H9 (cell line): ENCODE measurements around the gene PCYT1A. TPM values are rescaled to one million over a fixed set of nuclear protein-coding genes. Genes with fewer than 3 reads are reported as not detected.

Experiments used
- DNase-seq: peaks from one replicate; pipeline ENCODE4 v3.0.0-alpha.2; 2017
- H2AFZ ChIP-seq: one replicate; pipeline ENCODE4 v1.6.1; 2013; ENCODE audit warnings: mild to moderate bottlenecking, low read length, control low read depth, moderate library complexity
- H2AK5ac ChIP-seq: 2 replicates; pipeline ENCODE4 v1.6.1; 2013; ENCODE audit warnings: low read length, control low read depth, mixed read lengths; ENCODE audit not compliant: insufficient read length
- H2BK120ac ChIP-seq: one replicate; pipeline ENCODE4 v1.6.1; 2013; ENCODE audit warnings: low read depth, mild to moderate bottlenecking, low read length, control low read depth, inconsistent platforms; ENCODE audit not compliant: poor library complexity, severe bottlenecking
- H2BK12ac ChIP-seq: 2 replicates; pipeline ENCODE4 v1.6.1; 2013; ENCODE audit warnings: low read length, control low read depth, mixed read lengths, low read depth; ENCODE audit not compliant: insufficient read length
- H2BK15ac ChIP-seq: 2 replicates; pipeline ENCODE4 v1.6.1; 2013; ENCODE audit warnings: low read depth, low read length, control low read depth
- H2BK20ac ChIP-seq: one replicate; pipeline ENCODE4 v1.6.1; 2013; ENCODE audit warnings: low read depth, mild to moderate bottlenecking, low read length, control low read depth, inconsistent platforms; ENCODE audit not compliant: poor library complexity, severe bottlenecking
- H2BK5ac ChIP-seq: 2 replicates; pipeline ENCODE4 v1.6.1; 2013; ENCODE audit warnings: low read length, control low read depth, mixed read lengths; ENCODE audit not compliant: insufficient read length
- H3K14ac ChIP-seq: 2 replicates; pipeline ENCODE4 v1.6.1; 2013; ENCODE audit warnings: low read length, control low read depth; ENCODE audit not compliant: insufficient read depth
- H3K18ac ChIP-seq: 2 replicates; pipeline ENCODE4 v1.6.1; 2013; ENCODE audit warnings: low read depth, mild to moderate bottlenecking, mixed read lengths, low read length, control low read depth; ENCODE audit not compliant: insufficient read length
- H3K23ac ChIP-seq: 2 replicates; pipeline ENCODE4 v1.6.1; 2013; ENCODE audit warnings: low read length, control low read depth, mixed read lengths, low read depth; ENCODE audit not compliant: insufficient read length
- H3K23me2 ChIP-seq: 2 replicates; pipeline ENCODE4 v1.6.1; 2013; ENCODE audit warnings: low read depth, mild to moderate bottlenecking, mixed read lengths, low read length, control low read depth; ENCODE audit not compliant: insufficient read length, poor library complexity, severe bottlenecking
- H3K27ac ChIP-seq: 2 replicates; pipeline ENCODE4 v1.5.1; 2013; ENCODE audit warnings: low read length, control low read depth, mixed read lengths, low read depth; ENCODE audit not compliant: insufficient read length
- H3K27me3 ChIP-seq: 2 replicates; pipeline ENCODE4 v1.6.1; 2013; ENCODE audit warnings: low read length, control low read depth, inconsistent platforms; ENCODE audit not compliant: insufficient read depth
- H3K4ac ChIP-seq: 2 replicates; pipeline ENCODE4 v1.6.1; 2013; ENCODE audit warnings: low read depth, mild to moderate bottlenecking, control low read depth, inconsistent platforms, low read length, moderate library complexity
- H3K4me1 ChIP-seq: 2 replicates; pipeline ENCODE4 v1.6.1; 2013; ENCODE audit warnings: low read length, control low read depth, inconsistent platforms; ENCODE audit not compliant: insufficient read depth
- H3K4me2 ChIP-seq: 2 replicates; pipeline ENCODE4 v1.6.1; 2013; ENCODE audit warnings: low read length, control low read depth, mixed read lengths; ENCODE audit not compliant: insufficient read length, insufficient read depth
- H3K56ac ChIP-seq: 2 replicates; pipeline ENCODE4 v1.6.1; 2013; ENCODE audit warnings: low read depth, mild to moderate bottlenecking, mixed read lengths, low read length, control low read depth; ENCODE audit not compliant: insufficient read length
- H3K79me1 ChIP-seq: 2 replicates; pipeline ENCODE4 v1.6.1; 2013; ENCODE audit warnings: low read depth, mild to moderate bottlenecking, moderate library complexity, low read length, control low read depth, inconsistent platforms; ENCODE audit not compliant: insufficient read depth, poor library complexity, severe bottlenecking
- H3K79me2 ChIP-seq: 2 replicates; pipeline ENCODE4 v1.6.1; 2013; ENCODE audit warnings: low read length, control low read depth, inconsistent platforms; ENCODE audit not compliant: insufficient read depth
- H3K9ac ChIP-seq: 2 replicates; pipeline ENCODE4 v1.6.1; 2013; ENCODE audit warnings: low read length, control low read depth, mixed read lengths; ENCODE audit not compliant: insufficient read length; ENCODE audit errors: extremely low read depth
- H3K9me3 ChIP-seq: one replicate; pipeline ENCODE4 v1.6.1; 2013; ENCODE audit warnings: low read depth, low read length, inconsistent platforms; ENCODE audit not compliant: control insufficient read depth
- H3T11ph ChIP-seq: one replicate; pipeline ENCODE4 v1.6.1; 2013; ENCODE audit warnings: mild to moderate bottlenecking, low read length, control low read depth, inconsistent platforms
- H4K20me1 ChIP-seq: one replicate; pipeline ENCODE4 v1.6.1; 2013; ENCODE audit not compliant: control insufficient read depth, insufficient read length, insufficient read depth
- H4K5ac ChIP-seq: 2 replicates; pipeline ENCODE4 v1.6.1; 2013; ENCODE audit warnings: low read depth, mild to moderate bottlenecking, mixed read lengths, low read length, control low read depth; ENCODE audit not compliant: insufficient read length
- H4K8ac ChIP-seq: replicated peaks from 2 replicates; pipeline ENCODE4 v1.6.1; 2013; ENCODE audit warnings: low read length, control low read depth, mixed read lengths, low read depth; ENCODE audit not compliant: insufficient read length
- H4K91ac ChIP-seq: 2 replicates; pipeline ENCODE4 v1.6.1; 2013; ENCODE audit warnings: low read depth, mild to moderate bottlenecking, moderate library complexity, mixed read lengths, low read length, control low read depth; ENCODE audit not compliant: insufficient read length
- H3K27ac Mint-ChIP-seq, 3 experiments: 2 replicates in 2 of 3; 3 replicates in 1 of 3; pipeline ENCODE4 v1.8.0; 2020 to 2021; ENCODE audit warnings: mixed read lengths in 3 of 3, mild to moderate bottlenecking in 1 of 3, moderate library complexity in 1 of 3
- H3K27me3 Mint-ChIP-seq: 2 replicates; pipeline ENCODE4 v1.8.0; 2021; ENCODE audit warnings: low read depth, mild to moderate bottlenecking, moderate library complexity, mixed read lengths
- H3K36me3 Mint-ChIP-seq, 3 experiments: 2 replicates in 2 of 3; 3 replicates in 1 of 3; pipeline ENCODE4 v1.8.0; 2020 to 2021; ENCODE audit warnings: low read depth in 3 of 3, mixed read lengths in 3 of 3; ENCODE audit not compliant: insufficient read depth in 1 of 3
- H3K4me1 Mint-ChIP-seq, 2 experiments: 2 replicates each; pipeline ENCODE4 v1.8.0; 2020; ENCODE audit warnings: mixed read lengths in 2 of 2
- H3K4me3 Mint-ChIP-seq, 2 experiments: 2 replicates in 1 of 2; 3 replicates in 1 of 2; pipeline ENCODE4 v1.8.0; 2020 to 2021; ENCODE audit warnings: mild to moderate bottlenecking in 2 of 2, mixed read lengths in 2 of 2, moderate library complexity in 1 of 2
- H3K9me3 Mint-ChIP-seq, 2 experiments: 2 replicates in 1 of 2; 3 replicates in 1 of 2; pipeline ENCODE4 v1.8.0; 2020; ENCODE audit warnings: mild to moderate bottlenecking in 2 of 2, mixed read lengths in 2 of 2, moderate library complexity in 1 of 2
- WGBS: extraction: QIAGEN DNeasy Blood & Tissue Kit; methylation state at CpG from one replicate; pipeline ENCODE4 v1.1.7; 2013; ENCODE audit warnings: missing lambda C conversion rate, low lambda C conversion rate, mixed read lengths; ENCODE audit not compliant: insufficient read length; ENCODE audit errors: extremely low coverage; 5-methylcytosine and 5-hydroxymethylcytosine counted together
- total RNA-seq: library from RNA; stranded (reverse); gene quantifications from 2 replicates; pipeline ENCODE4 v1.2.1, GENCODE V29; 2021
- TF ChIP-seq, protein P1 (sequence below): fragments of 200-600 bp; sonication (generic); conservative IDR thresholded peaks from 3 replicates; pipeline ENCODE4 v1.8.0; 2021; ENCODE audit warnings: antibody characterized with exemption, mild to moderate bottlenecking

Gene PCYT1A
- total RNA-seq, 1 experiment from 2014 or later = 31.6 TPM

- Histone ChIP-seq H3K23me2 (no peaks in the 10 kb centered on the region), H2BK15ac (no peak overlapping the region), H3K23ac (no peak overlapping the region), H3K56ac (no peak overlapping the region), H2BK20ac (no peak overlapping the region), H3K79me2 (no peaks in the 10 kb centered on the region), H3K9ac (no peak overlapping the region), H3K27ac (no peak overlapping the region), H3K18ac (no peak overlapping the region), H3K4ac (no peak overlapping the region), H2BK5ac (no peak overlapping the region), H3K4me1 (no peaks in the 10 kb centered on the region), H2AFZ (no peak overlapping the region), H2BK120ac (no peak overlapping the region), H4K91ac (no peak overlapping the region), H3K9me3 (no peaks in the 10 kb centered on the region), H4K8ac (no peak overlapping the region), H3K14ac (no peak overlapping the region), H4K5ac (no peak overlapping the region), H4K20me1 (peaks cover 2% of the 10 kb centered on the region), H3K4me2 (no peak overlapping the region), H2BK12ac (no peak overlapping the region), H3K27me3 (no peaks in the 10 kb centered on the region), H2AK5ac (no peak overlapping the region), H3T11ph (no peak overlapping the region), H3K79me1 (no peaks in the 10 kb centered on the region)
- Mint-ChIP-seq H3K27me3 (no peaks in the 10 kb centered on the region), H3K4me3 (no peak overlapping the region), H3K36me3 (peaks cover 3 to 30% (median 7%) of the 10 kb centered on the region in 3 experiments; a peak in 5 of 7 replicates), H3K4me1 (peaks cover 0 to 8% of the 10 kb centered on the region in 2 experiments; a peak in 2 of 4 replicates), H3K9me3 (no peaks in the 10 kb centered on the region), H3K27ac (no peak overlapping the region)
- no CpG with 5 or more reads among the region's 8 CpGs for WGBS
- no peak for DNase-seq
- TF ChIP-seq, protein P1, sequence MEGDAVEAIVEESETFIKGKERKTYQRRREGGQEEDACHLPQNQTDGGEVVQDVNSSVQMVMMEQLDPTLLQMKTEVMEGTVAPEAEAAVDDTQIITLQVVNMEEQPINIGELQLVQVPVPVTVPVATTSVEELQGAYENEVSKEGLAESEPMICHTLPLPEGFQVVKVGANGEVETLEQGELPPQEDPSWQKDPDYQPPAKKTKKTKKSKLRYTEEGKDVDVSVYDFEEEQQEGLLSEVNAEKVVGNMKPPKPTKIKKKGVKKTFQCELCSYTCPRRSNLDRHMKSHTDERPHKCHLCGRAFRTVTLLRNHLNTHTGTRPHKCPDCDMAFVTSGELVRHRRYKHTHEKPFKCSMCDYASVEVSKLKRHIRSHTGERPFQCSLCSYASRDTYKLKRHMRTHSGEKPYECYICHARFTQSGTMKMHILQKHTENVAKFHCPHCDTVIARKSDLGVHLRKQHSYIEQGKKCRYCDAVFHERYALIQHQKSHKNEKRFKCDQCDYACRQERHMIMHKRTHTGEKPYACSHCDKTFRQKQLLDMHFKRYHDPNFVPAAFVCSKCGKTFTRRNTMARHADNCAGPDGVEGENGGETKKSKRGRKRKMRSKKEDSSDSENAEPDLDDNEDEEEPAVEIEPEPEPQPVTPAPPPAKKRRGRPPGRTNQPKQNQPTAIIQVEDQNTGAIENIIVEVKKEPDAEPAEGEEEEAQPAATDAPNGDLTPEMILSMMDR = no peak
Measured at GRCh38 chr3:196236223-196236622, 51.3 kb downstream of the PCYT1A start.
